NCI-H187 (cell line): Measurements from ENCODE around the gene MMP28.
"Not testable (repeated sequence)": the region's sequence is repeated elsewhere in the genome, so short reads cannot be mapped to it uniquely, and the experiment has no call there.

Experiments used
- DNase-seq, 2 experiments: peaks; one replicate each; lab custom pipeline; 2025; lab: John Stamatoyannopoulos, UW

The MMP28 gene

DNA sequence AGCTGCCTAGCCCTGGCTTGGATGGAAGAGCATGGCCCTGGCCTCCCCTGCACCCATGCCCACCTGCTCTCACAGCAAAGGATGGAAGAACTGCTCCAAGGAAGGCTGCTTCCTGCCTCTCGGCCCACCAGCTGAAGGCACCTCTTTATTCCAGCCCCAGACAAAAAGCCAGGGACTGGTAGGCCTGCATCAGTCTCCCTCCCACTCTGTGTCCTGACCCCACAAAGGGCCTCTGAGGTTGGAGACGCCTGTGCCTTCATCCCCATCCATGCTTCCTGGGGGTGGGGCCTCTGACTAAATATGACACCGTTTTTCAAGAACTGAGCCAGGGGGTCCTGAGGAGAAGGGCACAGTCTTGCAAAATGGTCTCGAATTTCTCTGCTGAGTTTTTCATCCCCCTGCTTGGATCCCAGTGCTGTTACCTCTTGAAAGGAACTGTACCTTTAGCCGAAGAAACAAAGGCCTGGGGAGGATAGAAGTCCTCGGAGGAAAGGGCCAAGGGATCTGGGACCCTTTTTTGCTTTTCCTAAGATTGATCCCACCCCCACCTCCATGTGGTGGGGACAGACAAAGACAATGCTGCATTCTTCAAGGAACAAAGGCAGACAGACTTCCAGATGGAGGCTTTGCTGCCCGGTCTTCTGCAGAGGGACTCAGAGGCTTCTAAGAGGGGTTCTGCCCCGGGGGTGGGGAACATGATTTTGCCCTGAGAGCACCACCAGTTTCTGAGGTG, 29.5 kb downstream of the MMP28 start:
- no peak for DNase-seq

DNA sequence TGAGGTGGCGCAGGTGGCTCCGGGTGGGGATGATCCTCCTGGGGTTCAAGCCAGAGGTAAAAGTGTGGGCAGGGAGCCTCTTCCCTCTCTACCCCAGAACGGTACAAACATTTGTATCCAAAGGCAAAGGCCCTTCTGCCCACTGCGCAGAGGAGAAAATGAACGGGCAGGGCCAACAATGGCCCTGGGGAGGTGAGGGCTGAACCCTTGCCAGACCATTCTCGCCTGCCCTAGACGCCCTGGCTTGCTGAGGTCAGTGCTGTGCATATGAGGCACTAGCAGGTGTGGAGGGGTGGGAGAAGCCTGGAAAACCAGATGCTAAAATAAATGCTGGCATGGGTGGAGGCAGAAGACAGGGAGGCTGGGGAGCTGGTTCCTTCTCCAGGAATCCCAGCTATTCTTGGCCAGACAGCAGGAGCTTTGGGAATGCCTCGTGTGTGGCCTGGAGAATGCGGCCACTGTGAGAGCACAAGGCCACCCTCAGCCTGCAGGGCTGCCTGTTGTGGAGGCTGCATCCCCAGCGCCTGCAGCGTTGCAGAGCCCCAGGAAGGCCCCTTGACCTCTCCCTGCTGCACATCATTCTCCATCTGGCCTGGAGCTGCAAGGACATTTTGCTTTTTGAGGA, 30.2 kb downstream of the MMP28 start:
- no peak for DNase-seq

DNA sequence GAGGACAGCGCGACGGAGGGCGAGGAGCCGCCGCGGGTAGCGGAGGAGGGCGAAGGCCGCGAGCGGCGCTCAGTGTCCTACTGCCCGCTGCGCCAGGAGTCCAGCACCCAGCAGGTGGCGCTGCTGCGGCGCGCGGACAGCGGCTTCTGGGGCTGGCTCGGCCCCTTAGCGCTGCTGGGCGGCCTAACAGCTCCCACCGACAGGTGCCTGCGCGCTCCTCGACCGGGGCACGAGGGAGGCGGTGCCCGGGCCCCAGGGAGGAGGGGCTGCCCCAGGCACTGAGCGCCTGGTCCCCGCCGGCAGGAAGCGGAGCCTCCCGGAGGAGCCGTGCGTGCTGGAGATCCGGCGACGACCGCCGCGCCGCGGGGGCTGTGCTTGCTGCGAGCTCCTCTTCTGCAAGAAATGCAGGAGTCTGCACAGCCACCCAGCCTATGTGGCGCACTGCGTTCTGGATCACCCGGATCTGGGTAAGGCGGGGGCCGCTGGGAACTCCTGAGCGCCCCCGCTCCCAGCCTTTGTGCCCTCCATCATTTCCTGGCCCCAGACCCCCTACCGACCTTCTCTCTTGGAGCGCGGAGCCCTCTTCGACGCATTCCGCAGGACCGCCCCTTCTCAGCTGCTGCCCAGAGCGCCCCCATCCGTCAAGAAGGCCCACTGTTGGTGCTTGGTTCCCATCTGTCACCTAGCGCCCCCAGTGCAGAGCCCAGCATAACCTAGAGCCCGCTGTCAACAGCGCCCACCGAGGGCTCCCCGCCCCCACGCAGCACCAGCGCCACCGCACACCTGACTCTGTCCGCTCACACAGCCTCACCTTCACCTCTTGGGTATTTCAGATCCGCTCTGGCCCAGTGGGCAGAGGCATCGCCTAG, 31.1 kb downstream of the MMP28 start:
- peak; percentile 84 to 87 for DNase-seq

DNA sequence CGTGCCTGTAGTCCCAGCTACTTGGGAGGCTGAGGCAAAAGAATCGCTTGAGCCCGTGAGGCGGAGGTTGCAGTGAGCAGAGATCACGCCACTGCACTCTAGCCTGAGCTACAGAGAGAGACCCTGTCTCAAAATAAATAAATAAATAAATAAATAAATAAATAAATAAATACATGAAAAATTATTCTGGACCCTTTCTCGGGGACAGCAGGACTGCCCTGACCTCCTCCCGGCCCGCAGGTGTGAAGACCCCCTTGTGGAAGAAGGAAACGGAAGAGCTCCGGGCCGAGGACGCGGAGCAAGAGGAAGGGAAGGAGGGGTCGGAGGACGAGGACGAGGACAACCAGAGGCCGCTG, 31.7 kb downstream of the MMP28 start:
- no peak for DNase-seq

DNA sequence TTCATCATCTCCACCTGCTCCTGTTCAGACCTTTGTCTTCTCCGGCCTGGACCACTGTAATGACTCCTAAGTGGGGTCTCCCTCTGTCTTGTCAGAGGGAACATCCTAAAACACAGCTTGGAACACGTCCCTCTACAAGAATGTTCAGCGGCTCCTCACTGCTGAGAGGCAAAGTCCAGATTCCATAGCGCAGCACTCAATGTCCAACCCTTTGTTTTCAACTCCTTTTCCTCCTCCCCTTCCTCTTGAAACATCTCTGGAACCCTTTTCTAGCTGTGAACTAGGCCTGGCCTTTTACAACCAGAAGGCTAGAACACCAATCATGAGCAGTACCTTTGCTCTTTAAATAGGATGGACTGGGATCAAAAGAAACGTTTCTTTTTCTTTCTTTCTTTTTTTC, 33.8 kb downstream of the MMP28 start:
- no peak for DNase-seq

DNA sequence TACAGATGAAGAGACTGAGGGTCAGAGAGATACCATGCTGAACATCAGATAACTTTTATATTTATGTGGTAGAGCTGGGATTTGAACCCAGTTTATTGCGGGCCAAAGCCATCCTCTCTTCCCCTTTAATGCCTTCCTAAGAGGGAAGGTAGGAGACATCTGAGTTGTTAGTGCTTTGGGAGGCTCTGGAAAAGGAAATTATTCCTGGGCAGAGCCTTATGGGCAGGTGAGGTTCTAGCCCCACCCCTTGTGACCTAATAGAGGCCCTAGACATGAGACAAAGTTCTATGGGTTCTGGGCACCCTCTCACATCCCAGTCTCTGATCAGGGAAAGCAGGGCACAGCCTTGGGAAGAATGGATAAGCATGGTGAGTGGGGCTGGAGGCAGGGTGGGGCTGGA, 34.9 kb downstream of the MMP28 start, which contains the start of gene C17orf50:
C17orf50 (plus strand) TSS at position 301 of the 400 bp plus-strand sequence; CDS start at position 356, 55 bp downstream.
- DNase-seq = no peak

DNA sequence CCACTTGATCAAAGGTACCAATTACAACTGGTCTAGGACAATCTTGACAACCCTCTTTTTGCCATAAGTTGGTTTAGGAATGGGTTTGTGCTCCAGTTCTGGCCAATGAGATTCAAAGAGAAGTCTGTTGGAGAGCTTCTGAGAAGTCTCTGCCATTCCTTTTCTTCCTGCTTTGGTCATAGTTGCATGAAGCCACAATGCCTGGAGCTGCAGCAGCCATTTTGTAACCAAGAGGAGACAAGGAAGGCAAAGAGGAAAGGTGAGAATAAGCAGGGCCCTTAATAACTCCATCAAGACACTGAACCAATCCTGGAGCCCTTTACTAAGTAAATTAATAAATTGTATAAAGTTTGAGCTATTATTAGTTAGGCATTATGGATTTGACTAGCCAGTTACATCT, 38.2 kb downstream of the MMP28 start:
- no peak for DNase-seq

DNA sequence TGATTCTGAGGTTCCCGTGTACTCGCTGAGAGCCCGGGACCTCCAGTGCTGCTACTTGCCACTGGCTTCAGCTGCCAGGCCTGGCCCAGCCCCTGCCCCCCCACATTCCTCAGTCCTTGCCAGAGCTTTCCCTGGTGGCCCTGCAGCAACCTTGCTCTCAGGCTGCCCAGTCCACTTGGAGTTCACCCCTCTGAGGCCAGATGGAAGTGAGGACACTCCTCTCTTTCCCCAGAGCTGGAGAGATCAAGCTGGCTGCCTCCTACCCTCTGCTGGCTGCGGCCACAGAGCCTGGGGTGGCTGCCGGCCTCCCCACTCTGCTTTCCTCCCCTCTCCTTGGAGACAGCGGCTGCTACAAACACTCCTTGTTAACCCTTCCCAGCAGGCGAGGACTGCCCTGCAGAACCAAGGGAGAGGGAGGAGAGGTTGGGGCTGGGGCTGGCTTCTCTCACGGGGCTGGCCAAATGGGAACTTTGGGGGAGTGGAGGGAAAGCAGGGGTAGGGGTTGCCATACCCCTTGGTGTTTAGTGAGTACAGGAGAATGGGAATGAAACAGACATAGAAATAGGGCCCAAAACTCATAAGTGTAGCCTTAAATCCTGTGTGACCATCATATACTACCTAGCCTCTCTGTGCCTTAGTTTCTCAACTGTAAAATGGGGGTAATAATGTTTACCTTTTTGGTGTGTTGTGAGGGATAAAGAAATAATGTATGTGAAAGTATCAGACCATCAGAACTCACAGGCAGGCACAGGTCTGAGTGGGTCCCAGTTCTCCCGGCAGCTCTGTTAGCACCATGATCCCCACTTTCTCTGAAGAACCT, 42.3 kb downstream of the MMP28 start, which contains the start of gene GAS2L2:
GAS2L2 (minus strand) TSS at position 295 of the 820 bp plus-strand sequence. CDS start 389 bp downstream, outside the sequence.
- no peak for DNase-seq

DNA sequence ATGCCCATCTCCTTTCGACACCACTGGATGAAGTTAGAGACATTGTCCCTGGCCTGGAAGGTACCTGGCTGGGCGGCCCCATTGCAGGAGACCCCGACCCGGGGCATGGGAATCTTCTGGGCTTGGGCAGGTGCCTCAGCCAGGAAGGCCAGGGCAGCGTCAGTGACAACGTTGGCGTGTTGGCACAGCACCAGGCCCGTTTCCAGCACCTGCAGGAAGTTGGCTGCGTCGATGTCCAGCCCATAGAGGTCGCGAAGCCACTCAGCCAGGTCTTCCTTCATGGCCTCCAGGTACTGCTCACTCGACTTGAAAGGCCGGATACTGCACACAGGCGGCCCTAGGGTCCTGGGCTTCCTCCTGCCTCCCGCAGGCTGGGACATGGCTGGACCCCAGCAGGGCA, 43.0 kb downstream of the MMP28 start:
- no peak for DNase-seq

DNA sequence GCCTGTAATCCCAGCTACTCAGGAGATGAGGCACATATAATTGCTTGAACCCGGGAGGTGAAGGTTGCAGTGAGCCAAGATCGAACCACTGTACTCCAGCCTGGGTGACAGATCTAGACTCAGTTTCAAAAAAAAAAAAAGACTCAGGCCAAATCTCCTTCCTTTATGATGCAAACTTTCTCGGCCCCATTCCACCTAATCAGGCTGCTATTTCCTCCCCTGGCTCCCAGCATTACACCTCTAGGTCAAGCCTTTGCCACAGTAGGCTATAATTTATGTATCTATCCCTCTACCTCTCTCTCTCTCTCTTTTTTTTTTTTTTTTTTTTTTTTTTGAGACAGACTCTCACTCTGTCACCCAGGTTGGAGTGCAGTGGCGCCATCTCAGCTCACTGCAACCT, 43.9 kb downstream of the MMP28 start:
- not testable (repeated sequence) for DNase-seq

DNA sequence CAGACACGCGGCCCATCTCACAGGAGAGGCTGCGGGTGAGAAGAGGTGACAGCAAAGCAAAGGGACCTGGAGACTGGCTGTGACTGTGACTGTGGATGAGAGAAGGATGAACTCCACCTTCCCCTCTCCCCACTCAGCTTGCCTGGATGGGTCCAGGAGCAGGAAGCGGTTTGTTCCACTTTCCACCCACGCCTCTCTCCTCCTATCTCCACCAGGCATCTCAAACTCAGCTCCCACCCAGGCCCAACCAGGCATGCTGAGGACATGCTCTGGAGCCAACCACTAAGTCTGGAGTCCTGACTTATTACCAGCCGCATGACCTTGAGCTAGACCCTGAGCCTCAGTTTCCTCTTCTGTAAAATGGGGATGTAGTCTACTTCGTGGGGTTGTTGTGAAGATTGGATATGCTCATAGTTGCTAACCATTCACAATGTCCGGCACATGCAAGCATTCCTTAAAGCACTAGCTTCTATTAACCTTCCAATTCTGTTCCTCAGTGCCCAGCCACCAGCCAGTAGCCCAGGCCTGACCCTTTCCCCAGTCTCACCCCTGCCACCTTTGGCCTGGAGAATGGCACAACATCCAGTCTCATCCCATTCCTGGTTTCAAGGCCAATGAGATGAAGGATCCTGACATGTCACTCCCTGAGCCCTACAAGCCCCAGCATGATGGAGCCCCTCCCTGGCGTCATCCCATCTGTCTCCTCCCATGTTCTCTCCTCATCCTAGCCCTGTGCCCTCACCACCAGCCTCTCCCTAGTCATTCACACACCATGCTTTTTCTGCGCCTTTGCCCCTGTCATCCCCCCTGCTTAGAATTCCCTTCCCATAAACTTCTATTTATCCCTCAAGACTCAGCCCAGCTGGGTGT, 44.7 kb downstream of the MMP28 start:
- DNase-seq = no peak

DNA sequence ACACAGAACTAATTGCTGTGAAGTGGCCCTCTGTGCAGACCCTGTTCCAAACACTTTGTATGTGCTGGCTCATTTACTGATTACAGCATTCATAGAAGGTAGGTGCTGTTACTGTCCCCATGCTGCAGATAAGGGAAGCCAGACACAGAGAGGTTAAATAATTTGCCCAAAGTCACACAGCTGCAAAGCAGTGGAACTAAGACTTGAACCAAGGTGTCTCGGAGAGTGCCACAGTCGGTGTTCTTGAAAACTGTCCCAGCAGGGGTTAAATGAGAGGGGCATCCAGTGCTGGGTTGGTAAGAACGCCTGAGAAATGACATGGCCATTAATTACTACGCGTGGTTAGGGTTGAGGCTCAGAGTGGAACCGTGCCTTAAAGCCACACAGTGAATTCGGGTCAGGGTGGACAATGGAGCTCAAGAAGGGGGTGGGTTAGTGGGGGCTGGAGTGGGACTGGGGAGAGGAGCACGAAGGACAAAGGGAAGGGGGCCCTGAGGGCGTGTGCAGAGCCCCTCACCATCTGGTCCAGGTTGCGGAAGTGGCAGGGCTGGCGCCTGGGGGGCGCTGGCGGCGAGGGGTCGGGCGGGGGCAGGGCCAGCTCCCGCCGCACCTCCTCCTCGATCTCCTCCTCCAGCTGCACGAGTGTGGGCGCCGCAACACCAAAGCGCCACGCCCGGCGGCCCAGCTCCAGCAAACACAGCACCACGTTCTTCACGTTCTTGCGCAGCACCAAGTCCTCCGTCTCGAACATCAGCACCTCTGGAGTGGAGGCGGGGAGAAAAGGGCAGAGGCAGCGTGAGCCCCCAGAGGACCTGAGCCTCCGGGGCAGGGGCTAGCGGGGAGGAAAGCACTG, 45.7 kb downstream of the MMP28 start:
- DNase-seq = no peak

DNA sequence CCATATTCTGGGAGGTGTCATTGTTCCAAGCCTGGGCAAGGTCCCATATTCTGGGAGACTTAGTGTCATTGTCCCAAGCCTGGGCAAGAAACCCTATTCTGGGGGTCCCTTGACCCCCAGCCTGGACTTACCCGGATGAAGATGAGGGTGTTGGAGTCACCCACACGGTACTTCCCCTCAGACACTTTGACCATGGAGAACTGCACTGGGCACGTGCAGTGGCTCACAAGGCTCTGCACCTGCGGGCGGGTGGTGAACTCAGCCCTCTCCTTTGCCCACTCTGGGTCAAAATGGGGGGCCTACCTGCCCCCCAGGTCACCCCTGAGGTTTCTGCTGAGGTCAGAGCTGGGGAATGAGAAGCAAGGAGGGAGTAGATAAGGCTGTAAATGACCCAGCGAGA, 46.5 kb downstream of the MMP28 start:
- DNase-seq = no peak

DNA sequence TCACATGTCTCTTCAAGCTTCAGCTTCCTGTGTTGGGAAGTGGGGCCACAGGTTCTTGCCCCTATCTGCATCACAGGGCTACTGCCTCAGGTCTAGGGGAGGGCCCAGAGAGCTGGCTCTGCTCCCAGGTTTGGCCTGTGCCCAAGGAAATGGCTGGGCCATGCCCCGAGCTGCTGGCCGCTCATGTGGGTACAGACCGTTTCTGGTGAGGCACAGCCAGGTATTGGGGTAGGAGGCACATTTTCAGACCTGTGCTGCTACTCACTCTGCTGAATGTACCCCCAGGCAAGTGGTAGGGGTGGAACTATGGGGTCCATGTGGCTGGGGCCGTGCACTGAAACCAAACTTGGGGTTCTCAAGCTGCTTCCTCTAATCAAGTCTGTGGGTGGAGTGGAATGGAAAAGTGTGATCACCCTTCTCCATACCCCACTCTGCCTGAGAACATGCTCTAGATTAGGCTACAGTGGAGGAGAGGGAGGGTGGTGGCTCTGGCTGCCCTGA, 47.0 kb downstream of the MMP28 start:
- no peak for DNase-seq

DNA sequence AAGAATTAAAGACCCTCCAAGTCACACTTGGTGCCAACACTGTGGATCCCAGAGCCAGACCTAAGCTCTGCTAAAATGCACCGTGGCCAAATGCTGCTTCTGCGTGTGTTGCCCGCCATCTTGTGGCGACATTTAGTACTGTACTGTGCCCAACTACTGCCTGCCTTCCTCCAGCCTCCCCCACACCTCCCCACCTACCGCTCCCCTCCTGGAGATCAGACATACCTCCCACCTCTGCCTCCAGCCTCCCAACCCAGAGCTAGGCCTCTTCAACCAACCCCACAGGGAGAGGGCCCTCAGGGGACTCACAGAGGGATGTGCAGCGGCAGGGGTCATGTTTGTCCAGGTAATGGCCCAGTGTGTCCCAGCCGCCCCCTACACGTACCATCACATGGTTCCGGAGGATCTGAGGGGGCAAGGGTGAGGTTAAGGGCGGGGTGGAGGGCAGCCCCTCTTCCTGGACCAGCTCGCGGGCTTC, 47.9 kb downstream of the MMP28 start:
- peak; percentile 37 for DNase-seq

DNA sequence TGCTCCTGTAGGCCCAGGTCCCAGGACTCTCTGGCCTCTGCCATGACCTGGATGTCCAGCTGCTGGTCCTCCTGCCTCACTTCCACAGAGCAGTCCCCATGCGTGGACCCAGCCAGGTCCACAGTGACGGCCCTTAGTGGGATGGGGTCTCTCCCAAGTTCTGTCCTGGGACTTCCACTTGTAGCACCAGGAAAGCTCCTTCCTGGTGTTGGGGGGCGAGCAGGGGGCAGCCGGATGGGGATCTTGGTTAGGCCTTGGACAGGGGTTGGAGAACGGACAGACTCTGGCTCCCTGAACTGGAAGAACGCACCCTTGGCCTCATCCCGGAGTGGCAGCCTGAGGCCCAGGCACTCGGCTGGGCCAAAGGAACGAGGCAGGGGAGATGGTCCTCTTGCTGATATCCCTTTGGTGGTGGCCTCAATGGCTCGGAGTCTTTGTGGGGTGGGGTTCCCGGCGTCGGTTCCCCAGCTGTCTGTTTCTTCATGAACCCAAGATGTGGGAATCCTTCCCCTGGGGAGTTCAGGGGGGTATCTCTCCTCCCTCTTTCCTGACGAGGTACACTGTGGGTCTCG, 49.6 kb downstream of the MMP28 start:
- DNase-seq = no peak

DNA sequence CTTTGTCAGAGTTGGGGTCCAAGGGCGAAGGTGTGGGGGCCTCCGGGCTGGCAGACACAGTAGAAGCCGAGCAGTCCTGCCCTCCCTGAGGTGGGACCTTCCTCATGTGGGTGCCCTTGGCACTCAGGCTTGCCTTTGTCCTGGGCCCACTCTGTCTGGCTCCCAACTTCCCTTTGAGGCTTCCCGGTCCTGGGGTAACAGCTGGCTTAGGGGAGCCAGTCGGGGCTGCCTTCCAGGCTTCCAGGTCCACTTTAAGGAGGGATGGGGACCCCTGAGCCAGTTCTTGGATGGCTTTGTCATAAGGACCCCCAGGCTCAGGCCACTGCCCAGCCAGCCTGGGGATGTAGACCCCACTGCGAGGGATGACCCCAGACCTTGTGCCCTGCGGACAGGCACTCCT, 50.2 kb downstream of the MMP28 start:
- DNase-seq = no peak

DNA sequence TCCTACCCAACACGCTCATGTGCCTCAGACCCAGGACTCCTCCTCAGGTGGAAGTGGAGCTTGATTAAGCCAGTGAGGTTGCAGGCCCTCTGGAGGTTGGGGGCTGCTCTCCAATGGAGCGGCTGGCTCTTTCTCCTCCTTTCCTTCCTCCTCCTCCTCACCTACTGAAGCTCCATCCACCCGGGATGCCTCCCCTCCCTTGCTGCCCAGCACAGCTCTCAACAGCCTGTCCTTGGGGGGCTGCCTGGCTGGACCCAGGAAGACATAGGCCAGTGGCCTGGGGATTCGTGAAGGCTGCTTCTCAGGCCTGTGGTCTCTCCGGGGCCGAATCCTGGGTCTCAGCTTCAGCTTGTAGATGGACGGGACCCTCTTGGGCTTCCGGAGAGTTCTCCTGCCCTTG, 50.6 kb downstream of the MMP28 start:
- DNase-seq = no peak

DNA sequence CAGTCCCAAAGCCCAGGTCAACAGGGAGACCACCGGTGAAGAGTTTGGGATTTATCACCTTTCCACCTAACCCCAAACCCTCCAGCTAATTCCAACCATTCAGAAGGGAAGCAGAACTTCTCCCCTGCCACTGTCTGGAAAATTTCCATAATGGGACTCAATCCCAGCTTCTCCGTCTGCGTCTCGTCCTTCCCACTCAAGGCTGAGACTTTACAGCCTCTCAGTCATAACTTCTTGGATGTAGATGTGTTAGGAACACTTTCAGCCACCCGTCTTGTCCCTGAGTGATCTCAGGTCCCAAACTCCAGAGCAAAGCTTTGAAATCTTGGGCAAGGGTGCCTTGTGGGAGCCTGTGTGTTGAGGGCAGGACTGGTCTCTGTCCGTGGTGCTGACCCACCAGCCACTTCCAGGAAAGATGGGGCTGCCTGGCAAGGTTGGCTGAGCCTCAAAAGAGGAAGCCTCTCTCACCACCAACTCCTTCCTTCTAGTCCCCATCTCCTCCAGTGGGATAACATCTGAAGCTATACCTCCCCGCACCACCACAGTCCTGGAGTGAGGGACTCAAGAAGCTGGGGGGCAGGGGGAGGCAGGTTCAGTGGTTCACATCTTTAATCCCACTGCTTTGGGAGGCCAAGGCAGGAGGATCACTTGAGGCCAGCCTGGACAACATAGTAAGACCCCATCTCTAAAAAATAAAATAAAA, 51.7 kb downstream of the MMP28 start:
- no peak for DNase-seq
